Measurements from ENCODE around the gene RASEF.
A peak's percentile ranks its signal among the peaks of the same experiment; 100 is the strongest.

The RASEF gene

DNA sequence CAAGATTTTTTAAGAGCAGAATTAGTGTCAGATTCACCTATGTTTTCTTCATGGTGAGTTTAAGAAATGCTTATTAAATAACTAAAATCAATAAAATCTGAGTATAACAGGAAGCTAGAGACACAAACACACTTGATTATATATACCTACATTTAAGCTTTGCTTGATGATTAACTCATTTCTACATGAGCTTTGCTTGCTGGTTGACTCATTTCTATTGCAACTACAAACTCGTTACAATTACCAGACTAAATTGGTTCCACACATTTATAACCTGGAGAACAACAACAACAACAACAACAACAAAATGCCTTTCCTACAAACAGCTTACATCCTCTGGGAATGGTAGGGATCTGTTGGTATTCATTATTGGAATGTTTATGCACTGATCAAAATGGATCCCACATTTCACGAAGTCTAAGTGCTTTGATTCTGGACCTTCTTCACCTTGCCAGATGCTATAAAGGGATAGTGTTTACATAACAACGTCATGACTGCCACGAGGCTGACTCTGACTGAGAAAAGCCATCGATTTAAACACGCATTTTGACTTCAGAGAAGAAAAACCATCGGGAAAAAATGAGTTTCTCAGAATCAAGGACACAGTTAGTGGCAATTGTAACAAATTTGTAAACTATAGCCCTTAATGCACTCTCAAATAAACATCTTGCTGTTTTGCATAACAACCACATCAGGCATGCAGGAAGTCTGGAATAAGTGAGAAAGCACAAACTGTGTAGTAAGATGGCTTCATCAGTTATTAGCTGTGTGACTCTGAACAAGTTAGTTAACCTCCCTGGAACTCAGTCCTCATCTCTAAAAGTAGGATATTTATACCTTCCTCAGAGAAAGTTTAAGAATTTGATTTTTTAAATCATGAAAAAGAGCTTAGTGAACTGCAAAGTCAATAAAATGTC is 49.8 kb downstream of the RASEF start:
- DNase-seq: peak; percentile 5

DNA sequence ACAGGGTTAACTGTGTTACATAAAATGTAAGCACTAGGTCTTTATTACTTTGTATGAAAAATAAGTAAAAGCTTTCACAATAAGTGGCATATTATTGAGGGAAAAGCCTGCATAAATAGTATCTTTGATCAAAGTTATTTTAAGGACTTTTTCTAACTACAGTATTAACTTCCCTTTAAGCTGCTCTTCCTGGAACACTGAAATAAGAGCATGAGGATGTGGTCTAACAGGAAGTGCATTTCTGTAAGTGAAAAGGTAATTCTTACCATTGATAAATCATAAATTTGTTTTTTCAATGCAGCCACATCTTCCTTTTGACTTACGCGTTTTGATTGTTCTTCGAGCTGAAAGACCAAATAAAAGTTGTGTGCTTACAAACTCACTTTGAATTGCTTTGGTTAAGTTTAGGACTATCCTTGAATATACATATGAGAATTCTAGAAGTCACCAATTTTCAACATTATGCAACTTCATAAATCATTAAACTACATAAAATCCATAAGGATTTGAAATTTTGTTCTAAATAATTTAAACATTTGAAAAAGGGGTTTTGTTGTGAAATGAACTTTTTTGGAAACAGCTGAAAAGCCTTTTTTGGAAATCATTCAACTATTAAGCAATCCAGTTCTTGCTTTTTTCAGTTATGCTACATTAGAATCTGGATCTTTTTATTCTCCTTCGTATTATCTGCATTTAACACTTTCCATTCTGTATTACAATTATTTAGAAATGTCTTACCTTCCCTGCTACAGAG is 50.6 kb downstream of the RASEF start:
- DNase-seq: no peak

DNA sequence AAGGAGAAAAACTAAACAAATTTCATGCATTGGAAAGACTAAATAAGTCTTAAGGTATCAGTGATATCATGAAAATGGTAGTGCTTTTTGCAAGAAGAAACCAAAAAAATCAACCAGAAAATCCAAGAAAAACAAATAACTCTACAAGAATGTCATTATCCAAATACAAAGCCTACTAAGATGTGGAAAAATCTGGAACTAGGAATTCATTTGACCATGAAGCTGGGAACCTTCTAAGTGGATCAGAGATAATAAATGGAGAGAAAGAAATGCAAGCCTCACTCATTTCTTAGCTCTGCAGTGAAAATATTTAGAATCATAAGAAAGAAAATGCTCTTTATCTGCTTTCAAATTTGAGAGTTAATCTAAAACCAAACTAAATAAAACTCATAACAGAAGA is 51.3 kb downstream of the RASEF start:
- DNase-seq: no peak

DNA sequence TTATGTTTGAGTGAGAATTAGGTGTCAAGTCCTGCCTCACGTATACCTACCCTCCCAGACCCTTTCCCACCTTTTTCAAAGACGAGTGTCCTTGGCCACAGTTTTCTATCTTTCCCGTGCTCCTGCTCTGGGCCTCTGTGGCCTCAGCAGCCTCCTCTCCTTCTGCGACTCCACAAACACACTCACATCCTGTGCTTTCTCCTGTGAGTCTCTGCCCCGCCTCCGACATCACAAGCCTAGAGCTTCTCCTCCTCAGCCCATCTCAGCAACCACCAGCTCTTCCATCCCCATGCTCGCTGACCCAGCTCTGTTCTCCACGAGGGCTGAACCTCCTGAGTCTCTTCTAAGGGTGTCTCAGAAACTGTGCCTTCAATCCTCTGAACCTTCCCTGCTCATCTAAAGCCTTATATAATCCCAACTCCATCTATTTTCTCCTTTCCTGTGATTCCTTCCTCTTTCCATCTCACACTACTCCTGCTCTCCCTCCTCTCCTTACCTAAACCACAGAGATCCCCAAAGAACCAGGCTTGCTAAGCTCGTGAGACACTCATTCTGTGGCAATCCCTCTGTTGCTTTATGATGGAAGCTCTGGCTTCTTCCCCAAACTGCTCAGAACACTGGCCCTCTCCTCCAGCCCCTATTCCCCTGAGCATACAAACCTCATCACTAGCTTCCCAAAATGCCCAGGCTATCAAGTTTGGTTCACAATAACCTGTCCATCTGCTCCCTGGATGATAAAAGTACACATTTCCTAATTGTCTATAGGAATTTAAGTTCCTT is 55.2 kb downstream of the RASEF start:
- DNase-seq: no peak

DNA sequence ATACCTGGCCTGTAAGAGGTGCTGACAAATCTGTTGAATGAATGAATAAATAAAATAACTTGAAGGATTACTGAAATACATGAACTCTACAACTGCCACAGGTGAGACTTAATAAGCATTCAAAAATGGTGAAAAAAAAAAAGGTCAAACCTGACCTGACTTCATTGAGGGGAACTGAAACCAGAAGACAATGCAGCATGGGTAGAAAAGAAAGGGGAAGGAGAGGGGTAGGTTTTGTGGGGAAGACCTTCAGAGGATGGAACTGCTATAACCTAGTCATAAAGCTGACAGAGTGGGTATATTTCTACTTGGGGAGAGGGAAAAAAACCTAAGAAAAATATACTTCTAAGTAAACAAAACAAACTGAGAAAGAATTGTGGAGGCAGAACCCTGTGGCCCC is 56.6 kb downstream of the RASEF start:
- no peak for DNase-seq

DNA sequence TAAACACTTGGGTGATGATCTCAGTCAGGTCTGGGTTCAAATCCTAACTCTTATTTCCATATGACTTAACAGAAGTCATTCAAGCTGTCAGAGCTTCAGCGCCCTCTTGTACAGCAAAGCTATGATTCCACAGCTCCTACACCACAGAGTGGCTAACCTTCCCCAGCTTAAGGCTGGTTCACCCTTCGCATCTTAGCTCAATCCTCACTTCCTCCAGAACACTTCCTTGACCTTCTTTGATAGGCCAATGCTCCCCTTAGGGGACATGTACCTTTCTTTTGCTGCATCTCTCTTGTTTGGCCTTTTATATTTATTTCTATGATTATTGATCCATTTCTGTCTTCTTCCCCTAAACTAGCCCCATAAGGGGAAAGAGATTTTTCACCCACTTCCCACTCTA is 57.0 kb downstream of the RASEF start:
- no peak for DNase-seq

DNA sequence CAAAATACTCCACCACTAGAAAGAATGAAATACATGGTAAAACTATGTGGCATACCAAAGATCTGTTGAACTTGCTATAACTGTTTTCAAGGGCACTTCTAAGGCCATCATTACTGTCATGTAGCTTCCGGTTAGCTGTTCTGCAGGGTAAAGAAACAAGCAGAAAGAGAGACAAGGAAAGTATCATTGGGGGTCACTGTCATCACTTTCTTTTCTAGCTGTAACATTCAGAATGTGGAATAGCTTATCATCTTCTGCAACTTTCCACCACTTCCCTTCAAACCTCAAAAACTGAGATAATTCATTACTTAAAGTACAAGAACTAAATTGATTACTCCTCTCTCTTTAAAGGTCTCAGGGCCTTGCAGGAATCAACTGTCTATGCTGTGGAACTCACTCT is 57.6 kb downstream of the RASEF start:
- DNase-seq: no peak

DNA sequence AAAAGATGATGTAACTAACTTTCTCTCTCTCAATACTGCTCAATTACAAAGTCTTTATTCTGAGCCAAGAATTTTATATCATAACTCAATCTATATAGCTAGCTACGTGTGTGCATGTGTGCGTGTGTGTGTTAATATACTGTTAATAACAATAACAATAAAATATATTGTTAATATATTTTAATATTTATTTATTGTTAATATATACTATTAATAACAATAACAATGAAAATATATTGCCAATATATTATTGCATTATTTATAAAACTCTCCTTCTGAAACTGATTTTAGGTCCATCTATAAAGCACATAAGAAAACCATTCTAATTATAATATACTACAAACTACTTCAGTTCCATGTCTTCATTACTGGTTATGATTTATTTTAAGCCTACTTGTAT is 60.6 kb downstream of the RASEF start:
- DNase-seq: no peak

DNA sequence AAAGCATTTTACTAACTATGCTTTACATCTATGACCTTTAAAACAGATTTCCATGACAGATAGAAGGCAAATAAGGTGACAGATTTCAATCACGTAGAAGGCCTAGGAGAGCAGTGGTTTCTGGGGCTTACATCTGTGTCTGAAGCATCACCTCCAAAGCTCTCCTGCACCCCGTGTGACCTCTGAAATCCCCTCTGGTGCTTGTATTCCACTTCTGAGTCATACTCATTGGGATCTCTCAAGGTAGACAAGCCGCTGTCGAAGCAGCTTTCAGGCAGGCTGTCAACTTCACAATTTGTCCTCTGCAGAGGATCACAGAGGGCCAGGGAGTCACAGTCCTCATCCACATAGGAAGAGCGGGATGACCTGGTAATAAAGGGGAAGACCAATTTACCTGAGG is 62.2 kb downstream of the RASEF start:
- no peak for DNase-seq

DNA sequence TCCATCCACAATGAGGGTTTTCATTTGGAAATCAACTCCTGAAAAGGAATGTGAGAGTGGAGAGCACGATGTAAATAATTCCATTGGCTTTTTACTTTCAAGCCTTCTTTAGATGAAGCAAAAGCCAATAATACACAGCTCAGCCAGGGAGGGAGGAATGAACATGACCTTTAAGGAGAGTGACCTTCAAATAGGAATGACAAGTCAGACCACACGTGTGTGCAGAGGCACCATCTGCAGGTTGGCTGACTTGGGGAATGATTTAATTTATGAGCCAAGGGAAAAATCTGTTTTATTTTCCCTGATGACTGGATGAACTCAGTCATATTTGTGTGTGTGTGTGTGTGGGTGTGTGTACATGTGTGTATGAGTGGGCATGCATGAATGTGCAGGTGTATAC is 64.5 kb downstream of the RASEF start:
- no peak for DNase-seq

DNA sequence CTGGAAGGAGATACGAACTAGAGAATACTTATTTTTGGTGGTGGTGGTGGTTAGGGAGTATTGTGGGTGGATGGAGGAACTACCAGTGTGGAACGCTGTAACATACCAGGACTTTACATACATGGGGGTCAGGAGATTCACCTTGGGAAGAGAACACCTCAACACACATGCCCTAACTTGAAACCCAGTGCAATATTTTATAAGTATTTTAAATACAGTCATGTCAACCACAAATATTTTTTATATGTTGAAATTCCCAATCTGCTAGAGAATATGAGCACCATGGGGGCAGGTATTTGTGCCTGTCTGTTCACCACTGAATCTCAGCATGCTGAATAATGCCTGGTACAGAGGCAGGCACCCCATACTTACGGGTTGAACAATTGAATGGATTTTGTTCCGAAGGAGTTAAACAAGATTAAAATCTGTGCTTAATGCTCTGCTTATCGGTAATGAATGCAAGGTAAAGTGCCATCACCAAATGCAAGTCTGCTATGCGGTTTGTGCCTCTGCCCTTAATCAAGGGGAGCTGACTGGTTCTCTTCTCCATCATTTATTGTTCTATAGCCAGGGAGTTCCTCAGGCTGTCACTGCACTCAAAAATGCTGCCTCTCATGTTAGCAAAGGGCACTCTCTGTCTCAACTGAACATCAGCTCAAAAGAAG is 65.3 kb downstream of the RASEF start:
- DNase-seq: no peak

DNA sequence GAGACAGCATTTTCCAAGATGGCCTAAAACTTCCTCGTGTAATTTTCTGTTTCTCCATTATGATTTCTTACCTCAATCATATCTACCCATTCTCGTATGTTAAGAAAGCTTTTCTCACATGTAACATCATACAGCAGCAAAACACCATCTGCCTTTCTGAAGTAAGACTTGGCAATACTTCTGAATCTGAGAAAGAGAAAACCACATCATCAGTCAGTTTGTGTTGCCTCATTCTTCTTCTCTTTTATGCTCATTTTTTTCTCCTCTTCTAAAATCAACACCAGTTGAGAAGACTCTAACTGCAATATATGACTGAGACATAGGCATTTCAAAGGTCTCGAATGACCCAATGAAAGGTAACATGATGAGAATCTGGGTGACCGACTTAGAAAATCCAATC is 66.0 kb downstream of the RASEF start:
- no peak for DNase-seq

DNA sequence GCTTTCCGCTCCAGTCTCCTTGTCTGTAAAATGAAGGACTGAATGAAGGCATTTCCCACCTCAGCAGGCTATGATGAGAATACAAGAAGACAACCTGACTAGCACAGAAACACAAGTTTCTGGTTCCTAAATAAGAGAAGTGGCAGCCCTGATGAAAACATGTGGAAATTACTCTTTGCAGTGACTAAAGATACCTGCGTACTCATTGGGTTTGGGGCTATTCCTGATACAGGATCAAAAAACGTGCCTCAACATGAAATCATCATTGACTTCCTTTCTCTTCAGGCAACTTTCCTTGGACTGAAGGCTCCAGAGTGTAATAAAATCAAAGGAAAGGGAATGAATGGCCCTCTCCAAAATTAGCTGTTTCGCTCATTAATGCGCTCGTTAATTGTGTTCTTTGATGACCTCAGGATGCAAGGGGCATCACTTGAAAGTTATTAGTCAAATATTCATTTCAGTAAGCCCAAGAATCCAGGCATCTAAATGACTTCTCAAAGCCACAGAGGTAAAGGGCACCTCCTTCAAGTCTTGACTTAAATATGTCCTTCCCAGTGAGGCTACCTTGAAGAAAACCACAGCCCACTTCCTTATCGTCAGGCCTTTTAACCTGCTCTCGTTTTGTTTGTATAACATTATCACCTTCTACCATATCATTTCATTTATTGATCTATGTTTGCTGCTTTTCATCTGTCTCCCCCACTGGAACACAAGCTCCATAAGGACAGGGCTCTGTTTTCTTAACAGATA is 68.9 kb downstream of the RASEF start:
- DNase-seq: no peak

DNA sequence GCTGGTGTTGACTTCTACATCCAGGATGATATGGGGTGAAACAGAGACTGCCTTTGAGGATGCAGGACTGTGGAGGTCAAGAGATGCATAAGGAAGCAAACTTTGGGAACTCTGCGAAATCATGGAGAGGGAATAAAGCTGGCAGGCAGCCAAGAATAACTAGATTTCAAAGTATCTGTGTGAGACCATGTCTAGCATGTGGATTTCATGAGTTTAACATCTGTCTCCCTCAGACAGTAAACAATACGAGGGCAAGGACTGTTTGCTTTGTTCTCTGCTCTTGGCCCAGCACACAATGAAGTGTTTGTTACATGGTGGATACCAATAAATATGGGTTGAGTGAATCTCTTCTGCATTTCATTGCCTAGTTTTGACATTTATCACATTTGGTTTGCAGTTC is 71.3 kb downstream of the RASEF start:
- DNase-seq: peak; percentile 6

DNA sequence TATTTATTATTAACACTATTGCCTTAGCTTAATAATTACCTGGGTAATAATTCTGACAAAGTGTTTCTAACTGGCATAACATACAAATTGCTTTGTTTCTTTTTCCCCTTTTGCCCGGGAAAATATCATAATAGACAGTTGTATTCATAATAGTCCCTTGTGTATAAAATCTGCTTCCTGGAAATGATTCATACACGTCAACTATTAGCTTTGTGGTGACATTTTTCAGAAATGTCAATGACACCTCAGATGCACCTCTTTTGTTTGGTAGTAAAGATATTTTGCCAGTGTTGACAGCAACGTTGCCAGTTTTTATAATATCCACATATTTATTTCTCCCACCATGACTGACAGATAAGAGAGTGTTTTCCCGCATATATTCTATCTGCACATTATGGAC is 73.0 kb downstream of the RASEF start:
- DNase-seq: no peak

DNA sequence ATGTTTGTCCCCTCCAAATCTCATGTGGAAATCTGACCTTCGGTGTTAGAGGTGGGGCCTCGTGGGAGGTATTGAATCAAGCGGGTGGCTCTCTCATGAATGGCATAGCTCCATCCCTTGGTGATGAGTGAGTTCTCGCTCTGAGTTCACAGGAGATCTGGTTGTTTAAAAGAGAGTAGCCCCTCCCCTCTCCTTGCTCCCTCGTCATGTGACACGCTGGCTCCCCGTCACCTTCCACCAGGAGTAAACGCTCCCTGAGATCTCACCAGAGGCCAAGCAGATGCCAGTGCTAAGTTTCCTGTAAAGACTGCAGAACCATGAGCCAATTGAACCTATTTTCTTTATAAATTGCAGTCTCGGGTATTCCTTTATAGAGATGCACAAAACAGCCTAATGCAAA is 74.5 kb downstream of the RASEF start:
- DNase-seq: no peak

DNA sequence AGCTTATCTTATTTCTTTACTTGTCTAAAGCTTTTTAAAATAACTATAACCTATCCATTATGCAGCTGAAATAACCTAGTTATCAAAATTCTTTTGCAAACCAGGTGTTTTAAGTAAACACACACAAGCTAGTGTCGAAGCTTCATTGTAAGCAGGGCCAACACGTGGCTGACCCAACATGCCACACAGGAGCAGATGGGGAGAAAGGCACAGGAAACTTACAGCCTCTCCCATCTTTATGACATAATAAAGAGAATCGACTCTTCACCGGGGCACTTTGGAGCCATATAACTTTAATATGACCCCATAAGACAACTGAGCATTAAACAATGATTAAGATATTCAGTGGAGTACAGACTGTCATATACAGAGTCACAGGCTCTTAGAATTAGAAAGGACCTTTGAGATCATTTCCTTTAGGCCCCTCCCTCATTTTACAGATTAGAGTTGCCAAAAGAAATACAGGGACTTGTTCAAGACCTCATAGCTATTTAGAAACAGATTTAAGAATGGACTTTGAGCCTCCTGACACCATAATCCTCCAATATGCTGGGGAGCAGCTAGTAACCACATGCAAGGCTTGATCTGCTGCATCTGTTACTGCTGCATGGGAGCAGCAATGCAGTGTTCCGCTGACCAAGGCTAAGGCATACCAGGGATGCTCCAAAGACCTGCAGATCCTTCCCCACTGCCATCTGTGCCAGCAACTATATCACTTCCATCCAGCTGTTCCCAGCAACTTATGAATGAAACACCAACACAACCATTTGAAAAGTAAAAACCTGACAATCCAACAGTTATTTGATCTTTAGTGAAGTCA is 75.4 kb downstream of the RASEF start:
- DNase-seq: no peak

DNA sequence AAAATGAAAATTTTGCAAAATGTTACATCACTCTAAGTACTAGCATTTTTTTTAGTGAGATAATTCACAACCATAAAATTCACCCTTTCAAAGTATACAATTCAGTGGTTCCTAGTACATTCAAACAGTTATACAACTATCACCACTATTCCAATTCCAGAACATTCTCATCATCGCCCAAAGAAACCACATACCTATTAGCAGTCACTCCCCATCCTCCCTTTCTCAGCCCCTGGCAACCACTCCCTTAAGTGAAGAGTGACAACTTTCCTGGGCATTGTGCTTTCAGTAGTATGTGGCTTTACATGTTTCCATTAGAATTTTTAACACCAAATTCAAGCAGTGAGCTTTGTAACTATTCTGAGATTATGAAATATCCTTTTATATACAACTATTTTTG is 81.4 kb downstream of the RASEF start:
- DNase-seq: no peak

DNA sequence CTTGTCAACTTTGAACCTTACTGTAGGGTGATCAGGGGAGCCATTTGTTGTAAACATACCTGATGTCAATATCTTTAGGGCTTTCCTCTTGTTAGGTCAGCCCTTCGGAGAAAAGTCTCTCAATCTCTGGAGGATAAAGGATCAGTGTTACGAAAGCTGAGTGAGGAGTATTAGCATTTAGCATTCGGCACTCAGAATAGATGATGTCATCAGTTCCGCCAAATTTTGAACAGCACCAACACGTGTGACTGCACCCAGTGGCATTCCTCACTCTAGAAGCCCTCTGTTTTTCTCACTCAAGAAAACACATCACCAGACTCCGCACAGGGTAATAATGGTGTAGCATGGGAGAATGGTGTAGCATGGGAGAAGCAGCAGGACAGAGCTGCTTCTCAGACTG is 87.8 kb downstream of the RASEF start:
- no peak for DNase-seq

DNA sequence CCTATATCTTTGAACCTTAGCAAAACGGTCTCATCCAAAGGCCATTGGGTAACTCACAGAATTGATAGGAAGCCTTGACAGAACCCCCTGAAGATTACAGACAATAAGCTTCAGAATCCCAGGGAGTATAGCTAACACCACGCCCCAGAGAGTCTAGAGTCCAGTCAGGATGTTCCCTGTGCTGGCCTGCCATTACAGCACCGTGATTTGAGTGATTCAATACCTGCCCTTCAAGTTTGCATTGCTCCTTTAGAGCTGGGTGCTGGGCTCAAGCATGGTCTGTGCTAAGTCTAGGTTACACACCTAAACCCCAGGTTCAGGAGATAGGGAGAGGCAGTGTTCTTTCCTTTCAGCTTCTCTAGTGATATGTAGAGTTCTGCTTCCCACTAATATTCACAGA is 90.5 kb downstream of the RASEF start:
- DNase-seq: no peak

DNA sequence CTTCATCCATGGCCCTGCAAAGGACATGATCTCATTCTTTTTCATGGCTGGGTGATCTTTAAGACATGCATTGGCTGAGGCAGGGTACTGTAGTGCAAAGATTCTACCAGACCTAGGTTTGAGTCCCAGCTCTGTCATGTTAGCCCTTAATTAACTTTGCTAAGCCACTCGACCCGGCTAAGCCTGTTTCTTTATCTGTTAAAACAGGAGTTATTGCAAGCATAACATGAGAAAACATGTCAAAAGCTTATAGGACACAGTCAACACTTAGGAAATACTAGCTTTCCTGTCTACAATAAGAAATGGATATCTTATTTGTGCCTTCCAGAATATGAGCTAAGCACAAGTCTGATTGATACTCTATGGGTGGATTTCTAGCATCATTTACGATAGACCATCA is 92.6 kb downstream of the RASEF start:
- DNase-seq: no peak

Measured in right kidney (tissue), 1 donor.